GM18498 (cell line): Measurements from ENCODE around the gene DBNL.

Experiments used
- ATAC-seq: cut with Tn5 transposase; IDR thresholded peaks from one replicate; pipeline ENCODE4 v1.9.1; 2021; ENCODE audit warnings: mild to moderate bottlenecking, moderate library complexity; ENCODE audit not compliant: unreplicated experiment

DBNL gene

GRCh38 chr7:44042221-44042620, 2.3 kb upstream of the DBNL start:
- ATAC-seq, result no peak

GRCh38 chr7:44043902-44044301, 600 bp upstream of the DBNL start:
- no peak for ATAC-seq

GRCh38 chr7:44045226-44046014, 918 bp downstream of the DBNL start:
- ATAC-seq, result peak; percentile 2

GRCh38 chr7:44046321-44047061, 2.0 kb downstream of the DBNL start:
- ATAC-seq, result peak; percentile 64

GRCh38 chr7:44048031-44048795, 3.7 kb downstream of the DBNL start:
- ATAC-seq, result no peak

- no peak for ATAC-seq
These were observed 5.8 kb downstream of the DBNL start for GRCh38 chr7:44050121-44050914.

- no peak for ATAC-seq
These were observed 6.5 kb downstream of the DBNL start for GRCh38 chr7:44050915-44051560.

GRCh38 chr7:44051611-44052220, 7.2 kb downstream of the DBNL start:
- ATAC-seq, result no peak

GRCh38 chr7:44052771-44053365, 8.4 kb downstream of the DBNL start:
- ATAC-seq, result no peak

GRCh38 chr7:44056681-44057080, 12.2 kb downstream of the DBNL start:
- no peak for ATAC-seq

- no peak for ATAC-seq
These were observed 12.8 kb downstream of the DBNL start for GRCh38 chr7:44057181-44057848.

- ATAC-seq, result no peak
These were observed 13.6 kb downstream of the DBNL start for GRCh38 chr7:44057849-44058758.

- ATAC-seq, result no peak
These were observed 14.3 kb downstream of the DBNL start for GRCh38 chr7:44058759-44059218.

GRCh38 chr7:44059219-44060090, 15.0 kb downstream of the DBNL start:
- ATAC-seq, result peak; percentile 66

GRCh38 chr7:44060091-44060947, 15.8 kb downstream of the DBNL start:
- ATAC-seq, result no peak
